HG02588 (cell line): ENCODE results near the gene SYT2.

Experiments
- ATAC-seq: cut with Tn5 transposase; IDR thresholded peaks from one replicate; pipeline ENCODE4 v1.9.1; 2021; ENCODE audit warnings: mild to moderate bottlenecking, moderate library complexity; ENCODE audit not compliant: unreplicated experiment

The SYT2 gene

GRCh38 chr1:202706851-202707250 lies 3.4 kb downstream of the SYT2 start:
- ATAC-seq: no peak

GRCh38 chr1:202704601-202705000 lies 5.7 kb downstream of the SYT2 start:
- no peak for ATAC-seq

GRCh38 chr1:202703191-202703590 lies 7.1 kb downstream of the SYT2 start:
- no peak for ATAC-seq

- ATAC-seq: no peak
Observed at GRCh38 chr1:202702088-202702487, 8.2 kb downstream of the SYT2 start.

- no peak for ATAC-seq
Observed at GRCh38 chr1:202701200-202701599, 9.1 kb downstream of the SYT2 start.

- no peak for ATAC-seq
Observed at GRCh38 chr1:202700061-202700460, 10.2 kb downstream of the SYT2 start.

- ATAC-seq: no peak
Observed at GRCh38 chr1:202698276-202698675, 12.0 kb downstream of the SYT2 start.

- ATAC-seq: no peak
Observed at GRCh38 chr1:202697038-202697437, 13.2 kb downstream of the SYT2 start.

GRCh38 chr1:202694314-202694713 lies 15.9 kb downstream of the SYT2 start:
- ATAC-seq: no peak

- ATAC-seq: no peak
Observed at GRCh38 chr1:202692959-202693555, 17.2 kb downstream of the SYT2 start.

- no peak for ATAC-seq
Observed at GRCh38 chr1:202691816-202692215, 18.4 kb downstream of the SYT2 start.

- no peak for ATAC-seq
Observed at GRCh38 chr1:202689493-202690342, 20.5 kb downstream of the SYT2 start.

GRCh38 chr1:202689082-202689481 lies 21.2 kb downstream of the SYT2 start:
- no peak for ATAC-seq

- ATAC-seq: no peak
Observed at GRCh38 chr1:202688401-202688800, 21.9 kb downstream of the SYT2 start.

- no peak for ATAC-seq
Observed at GRCh38 chr1:202687798-202688197, 22.5 kb downstream of the SYT2 start.

GRCh38 chr1:202687370-202687769 lies 22.9 kb downstream of the SYT2 start:
- no peak for ATAC-seq

GRCh38 chr1:202685641-202686040 lies 24.6 kb downstream of the SYT2 start:
- no peak for ATAC-seq

GRCh38 chr1:202684716-202685115 lies 25.5 kb downstream of the SYT2 start:
- ATAC-seq: no peak

- no peak for ATAC-seq
Observed at GRCh38 chr1:202683029-202683428, 27.2 kb downstream of the SYT2 start.

GRCh38 chr1:202682477-202682876 lies 27.8 kb downstream of the SYT2 start:
- no peak for ATAC-seq

GRCh38 chr1:202681736-202682420 lies 28.4 kb downstream of the SYT2 start:
- no peak for ATAC-seq
